ENCODE results near the gene LETM1.
A peak's percentile ranks its signal among the peaks of the same experiment; 100 is the strongest.

The LETM1 gene

DNA sequence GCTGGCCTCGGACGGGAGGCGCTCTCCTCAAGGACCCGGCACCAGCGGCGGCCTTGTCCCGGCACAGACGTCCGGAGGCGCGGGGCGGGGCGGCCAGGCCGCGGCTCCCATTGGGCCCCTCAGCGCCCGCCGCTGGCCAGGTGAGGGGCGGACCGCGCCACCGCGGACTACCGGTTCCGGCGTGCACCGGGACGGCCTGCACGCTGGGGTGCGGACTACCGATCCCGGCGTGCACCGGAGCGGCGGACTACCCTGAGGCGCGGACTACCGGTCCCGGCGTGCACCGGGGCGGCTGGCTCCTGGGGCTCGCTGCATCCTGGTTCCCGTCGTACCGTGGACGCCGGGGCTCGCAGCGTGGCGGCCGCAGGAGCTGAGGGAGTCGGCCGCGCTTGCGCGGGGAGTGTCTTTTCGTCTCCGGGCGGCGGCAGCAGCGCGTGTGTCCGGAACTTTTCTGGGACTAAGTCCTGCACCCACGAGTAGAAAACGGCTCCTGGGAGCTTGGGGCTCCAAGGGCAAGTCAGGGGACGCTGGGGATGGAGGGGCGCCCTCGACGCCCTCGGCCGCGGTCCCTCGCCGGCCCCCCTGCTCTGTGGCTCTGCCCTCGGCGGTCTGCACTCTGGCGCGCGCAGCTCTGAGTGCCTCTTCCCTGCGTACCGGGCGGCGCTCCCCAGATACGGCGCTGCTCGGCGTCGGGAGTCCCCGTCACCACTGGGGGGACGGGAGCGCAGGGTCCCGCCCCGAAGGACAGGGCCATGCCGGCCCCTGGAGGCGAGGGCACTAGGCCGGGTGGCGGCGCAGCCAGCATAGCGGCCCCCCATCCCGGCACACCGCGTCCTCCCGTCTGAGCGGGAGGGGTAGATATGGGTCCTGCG, at the start of gene LETM1:
TSS of gene LETM1 (minus strand) at position 86 of the 872 bp plus-strand sequence. CDS start 206 bp downstream, outside the sequence.
- H3K27ac ChIP-seq, result peak within 1 kb of the TSS; percentile 91
- TF ChIP-seq CTCF (conservative IDR thresholded peaks at IDR 0.05), result no peak

- TF ChIP-seq CTCF (conservative IDR thresholded peaks at IDR 0.05), result no peak
- no peak overlapping the region for H3K27ac ChIP-seq
Observed at GRCh38 chr4:1904042-1904441, 48.1 kb upstream of the LETM1 start.

DNA sequence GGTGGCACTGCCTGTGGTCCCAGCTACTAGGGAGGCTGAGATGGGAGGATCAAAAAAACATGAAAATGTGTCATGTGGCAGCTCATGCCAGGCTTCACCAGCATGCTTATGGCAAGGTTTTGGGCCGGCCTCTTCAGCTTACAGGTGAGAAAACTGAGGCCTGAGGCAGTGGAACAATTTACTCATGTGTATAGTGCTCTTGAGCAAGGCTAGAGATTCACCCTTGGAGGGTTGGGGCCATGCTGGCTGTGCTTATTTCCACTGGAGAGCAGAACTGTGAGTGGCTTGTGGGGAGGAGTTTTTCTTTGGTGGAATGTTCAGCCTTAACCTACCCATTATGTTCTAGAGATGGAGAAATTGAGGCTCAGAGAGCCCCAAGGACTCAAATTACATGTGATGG, 47.1 kb upstream of the LETM1 start:
- no peak for TF ChIP-seq CTCF (conservative IDR thresholded peaks at IDR 0.05)

DNA sequence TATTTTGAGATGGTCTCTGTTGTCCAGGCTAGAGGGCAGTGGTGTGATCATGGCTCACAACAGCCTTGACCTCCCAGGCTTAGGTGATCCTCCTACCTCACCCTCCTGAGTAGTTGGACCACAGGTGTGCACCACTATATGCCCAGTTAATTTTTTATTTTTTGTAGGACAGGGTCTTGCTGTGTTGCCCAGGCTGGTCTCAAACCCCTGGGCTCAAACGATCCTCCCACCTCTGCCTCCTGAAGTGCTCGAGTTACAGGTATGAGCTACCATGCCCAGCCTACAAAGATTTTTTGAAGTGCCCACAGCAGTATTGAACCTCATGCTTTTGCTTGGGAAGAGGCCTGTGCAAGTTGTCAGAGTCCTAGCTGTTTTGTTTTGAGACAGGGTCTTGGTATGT, 46.3 kb upstream of the LETM1 start:
- peak overlapping the region; percentile 87 for H3K27ac ChIP-seq
- TF ChIP-seq CTCF (conservative IDR thresholded peaks at IDR 0.05), result no peak

More for the DNA sequence above, 47.1 kb upstream of the LETM1 start:
- peak overlapping the region; percentile 87; the same call in 1 of the 2 replicates for H3K27ac ChIP-seq

DNA sequence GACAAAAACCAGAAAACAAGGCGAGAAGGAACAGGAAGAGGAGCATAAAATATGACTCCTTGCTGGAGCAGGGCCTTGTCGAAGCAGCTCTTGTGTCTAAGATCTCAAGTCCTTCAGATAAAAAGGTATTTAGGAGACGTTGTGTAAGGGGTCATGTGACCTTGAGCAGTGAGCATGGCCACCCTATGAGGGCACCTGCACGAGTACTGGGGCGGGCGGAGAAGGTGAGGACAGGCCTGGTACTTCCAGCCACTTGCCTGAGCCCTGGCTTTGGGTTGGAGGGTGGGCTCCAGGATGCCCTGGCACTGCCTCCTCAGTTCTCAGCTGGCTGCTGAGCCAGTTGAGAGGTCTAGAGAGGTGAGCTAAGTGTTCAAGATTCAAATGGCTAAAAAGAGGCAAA, 45.2 kb upstream of the LETM1 start:
- no peak for TF ChIP-seq CTCF (conservative IDR thresholded peaks at IDR 0.05)
- H3K27ac ChIP-seq, result peak overlapping the region; percentile 87

DNA sequence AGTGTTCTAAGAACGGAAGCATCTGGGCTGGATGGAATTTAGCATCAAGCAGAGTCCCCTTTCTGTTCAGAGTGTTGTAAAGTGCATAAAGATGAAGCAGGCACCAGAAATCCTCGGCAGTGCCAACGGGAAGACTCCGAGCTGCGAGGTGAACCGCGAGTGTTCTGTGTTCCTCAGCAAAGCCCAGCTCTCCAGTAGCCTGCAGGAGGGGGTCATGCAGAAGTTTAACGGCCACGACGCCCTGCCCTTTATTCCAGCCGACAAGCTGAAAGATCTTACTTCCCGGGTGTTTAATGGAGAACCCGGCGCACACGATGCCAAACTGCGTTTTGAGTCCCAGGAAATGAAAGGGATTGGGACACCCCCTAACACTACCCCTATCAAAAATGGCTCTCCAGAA, 44.7 kb upstream of the LETM1 start:
- no peak for TF ChIP-seq CTCF (conservative IDR thresholded peaks at IDR 0.05)
- H3K27ac ChIP-seq, result peak overlapping the region; percentile 87

GRCh38 chr4:1900087-1900433, 44.1 kb upstream of the LETM1 start:
- H3K27ac ChIP-seq, result peak overlapping the region; percentile 87
- no peak for TF ChIP-seq CTCF (conservative IDR thresholded peaks at IDR 0.05)
